IMR-90 (cell line): Measurements from ENCODE around the gene CUX1. TPM values are rescaled to one million over a fixed set of nuclear protein-coding genes. Genes with fewer than 3 reads are reported as not detected.

Source experiments
- ATAC-seq: fragments of 200-7000 bp; cut with Tn5 transposase; 2 replicates; pipeline ENCODE4 v1.9.1; 2020; ENCODE audit warnings: low read depth, mild to moderate bottlenecking, moderate library complexity
- BruUV-seq: library from RNA; stranded (reverse); fragments of 400-500 nt; replicated peaks from 2 replicates; lab custom pipeline; 2021; lab: Mats Ljungman, UMichigan
- CTCF ChIA-PET: fragments of 300-600 bp; formaldehyde crosslinking; extraction: SDS; loops from one replicate; lab custom pipeline; 2021; ENCODE audit warnings: antibody characterized with exemption; lab: Yijun Ruan, JAX
- POLR2A ChIA-PET: fragments of 300-600 bp; sonication (Branson Sonifier 250); formaldehyde crosslinking; loops from one replicate; lab custom pipeline; 2022; ENCODE audit warnings: antibody characterized with exemption; ENCODE audit not compliant: unreplicated experiment; lab: Charles Lee
- DNase-seq: peaks from one replicate; pipeline ENCODE4 v3.0.0; 2013
- H2AFZ ChIP-seq: replicated peaks from 2 replicates; pipeline ENCODE3; 2013; ENCODE audit warnings: low read length, mild to moderate bottlenecking; ENCODE audit not compliant: poor library complexity
- H2AK5ac ChIP-seq: 2 replicates; pipeline ENCODE4 v1.6.1; 2013; ENCODE audit warnings: low read depth, low read length, inconsistent platforms
- H2AK9ac ChIP-seq: replicated peaks from 2 replicates; pipeline ENCODE3; 2013; ENCODE audit warnings: mild to moderate bottlenecking, low read depth, low read length, moderate library complexity; ENCODE audit not compliant: poor library complexity
- H2BK120ac ChIP-seq: 2 replicates; pipeline ENCODE4 v1.6.1; 2013; ENCODE audit warnings: low read depth, low read length, inconsistent platforms
- H2BK15ac ChIP-seq: 3 replicates; pipeline ENCODE4 v1.6.1; 2013; ENCODE audit warnings: low read depth, low read length, inconsistent platforms
- H2BK20ac ChIP-seq: 2 replicates; pipeline ENCODE4 v1.6.1; 2013; ENCODE audit warnings: low read depth, mild to moderate bottlenecking, inconsistent platforms, low read length, moderate library complexity
- H2BK5ac ChIP-seq: 2 replicates; pipeline ENCODE4 v1.6.1; 2013; ENCODE audit warnings: mild to moderate bottlenecking, low read depth, low read length, inconsistent platforms; ENCODE audit not compliant: poor library complexity, severe bottlenecking
- H3K14ac ChIP-seq: replicated peaks from 2 replicates; pipeline ENCODE4 v1.6.1; 2013; ENCODE audit warnings: low read depth, low read length, inconsistent platforms
- H3K18ac ChIP-seq: 2 replicates; pipeline ENCODE4 v1.6.1; 2013; ENCODE audit warnings: low read depth, low read length, control low read depth
- H3K23ac ChIP-seq: 2 replicates; pipeline ENCODE4 v1.6.1; 2013; ENCODE audit warnings: low read depth, low read length, inconsistent platforms
- H3K27ac ChIP-seq: 2 replicates; pipeline ENCODE4 v1.5.1; 2013; ENCODE audit warnings: mild to moderate bottlenecking, control low read depth, low read length; ENCODE audit not compliant: insufficient read depth
- H3K27me3 ChIP-seq: 2 replicates; pipeline ENCODE4 v1.6.1; 2013; ENCODE audit warnings: low read length; ENCODE audit not compliant: control insufficient read depth, insufficient read depth
- H3K36me3 ChIP-seq: 2 replicates; pipeline ENCODE4 v1.6.1; 2013; ENCODE audit warnings: low read length, mixed read lengths; ENCODE audit not compliant: control insufficient read depth, insufficient read depth
- H3K4ac ChIP-seq: 2 replicates; pipeline ENCODE4 v1.6.1; 2013; ENCODE audit warnings: low read depth, low read length, inconsistent platforms
- H3K4me1 ChIP-seq: 2 replicates; pipeline ENCODE4 v1.6.1; 2013; ENCODE audit warnings: low read length, mixed read lengths; ENCODE audit not compliant: control insufficient read depth, insufficient read depth
- H3K4me2 ChIP-seq: 2 replicates; pipeline ENCODE4 v1.6.1; 2013; ENCODE audit warnings: low read depth, mild to moderate bottlenecking, control low read depth, low read length, moderate library complexity
- H3K4me3 ChIP-seq: 2 replicates; pipeline ENCODE4 v1.5.1; 2013; ENCODE audit warnings: low read depth, mild to moderate bottlenecking, control low read depth, low read length, moderate library complexity; ENCODE audit not compliant: insufficient read depth
- H3K56ac ChIP-seq: 2 replicates; pipeline ENCODE4 v1.6.1; 2013; ENCODE audit warnings: low read length, inconsistent platforms; ENCODE audit not compliant: insufficient read depth; ENCODE audit errors: extremely low read depth
- H3K79me1 ChIP-seq, 2 experiments: 2 replicates each; pipeline ENCODE4 v1.6.1; 2013; ENCODE audit warnings: low read length in 2 of 2, inconsistent platforms in 1 of 2, low read depth in 1 of 2
- H3K9ac ChIP-seq: 2 replicates; pipeline ENCODE4 v1.6.1; 2013; ENCODE audit warnings: low read depth, low read length, control low read depth
- H3K9me1 ChIP-seq: 2 replicates; pipeline ENCODE4 v1.6.1; 2013; ENCODE audit warnings: low read length, inconsistent platforms; ENCODE audit not compliant: insufficient read depth
- H3K9me3 ChIP-seq: 2 replicates; pipeline ENCODE4 v1.6.1; 2013; ENCODE audit warnings: low read length; ENCODE audit not compliant: control insufficient read depth, insufficient read depth
- H4K20me1 ChIP-seq: 2 replicates; pipeline ENCODE4 v1.6.1; 2013; ENCODE audit warnings: low read length, inconsistent platforms; ENCODE audit not compliant: insufficient read depth
- H4K5ac ChIP-seq: 2 replicates; pipeline ENCODE4 v1.6.1; 2013; ENCODE audit warnings: mild to moderate bottlenecking, low read depth, low read length, control low read depth
- H4K8ac ChIP-seq, 2 experiments: 2 replicates each; pipeline ENCODE4 v1.6.1; 2013; ENCODE audit warnings: low read depth in 2 of 2, low read length in 2 of 2, control low read depth in 1 of 2, inconsistent platforms in 1 of 2
- H4K91ac ChIP-seq: 2 replicates; pipeline ENCODE4 v1.6.1; 2013; ENCODE audit warnings: low read depth, low read length, inconsistent platforms; ENCODE audit not compliant: insufficient read depth
- BHLHE40 ChIP-seq: fragments of 150-350 bp; IDR thresholded peaks from 2 replicates; pipeline ENCODE4 v1.6.1; 2016; ENCODE audit warnings: mild to moderate bottlenecking, low read depth, low read length
- CEBPB ChIP-seq: IDR thresholded peaks from 2 replicates; pipeline ENCODE4 v1.6.1; 2012; ENCODE audit warnings: low read depth, low read length, improper control_type of control experiment
- CHD1 ChIP-seq: IDR thresholded peaks from 2 replicates; pipeline ENCODE4 v1.6.1; 2012; ENCODE audit warnings: low read depth, low read length, improper control_type of control experiment
- ELK1 ChIP-seq: fragments of 150-350 bp; IDR thresholded peaks from 2 replicates; pipeline ENCODE4 v1.6.1; 2016; ENCODE audit warnings: low read depth, mild to moderate bottlenecking, low read length, moderate library complexity, borderline replicate concordance
- FOS ChIP-seq: fragments of 150-350 bp; IDR thresholded peaks from 2 replicates; pipeline ENCODE4 v1.6.1; 2016; ENCODE audit warnings: low read depth, low read length
- MAFK ChIP-seq: IDR thresholded peaks from 2 replicates; pipeline ENCODE4 v1.6.1; 2012; ENCODE audit warnings: low read depth, low read length, improper control_type of control experiment
- MAZ ChIP-seq: IDR thresholded peaks from 2 replicates; pipeline ENCODE4 v1.6.1; 2012; ENCODE audit warnings: low read depth, mild to moderate bottlenecking, low read length, improper control_type of control experiment, moderate library complexity, borderline replicate concordance
- MXI1 ChIP-seq: IDR thresholded peaks from 2 replicates; pipeline ENCODE4 v1.6.1; 2012; ENCODE audit warnings: low read depth, mild to moderate bottlenecking, low read length, moderate library complexity, borderline replicate concordance
- NFE2L2 ChIP-seq: fragments of 150-350 bp; IDR thresholded peaks from 2 replicates; pipeline ENCODE4 v1.6.1; 2016; ENCODE audit warnings: low read depth, mild to moderate bottlenecking, low read length
- POLR2A ChIP-seq: IDR thresholded peaks from 2 replicates; pipeline ENCODE4 v1.6.1; 2012; ENCODE audit warnings: mild to moderate bottlenecking, low read depth, low read length
- RAD21 ChIP-seq: IDR thresholded peaks from 2 replicates; pipeline ENCODE4 v1.6.1; 2012; ENCODE audit warnings: low read length, improper control_type of control experiment
- RCOR1 ChIP-seq: IDR thresholded peaks from 2 replicates; pipeline ENCODE4 v1.6.1; 2012; ENCODE audit warnings: mild to moderate bottlenecking, low read length, improper control_type of control experiment; ENCODE audit not compliant: insufficient replicate concordance
- RFX5 ChIP-seq: IDR thresholded peaks from 2 replicates; pipeline ENCODE4 v1.8.0; 2012; ENCODE audit warnings: low read depth, mild to moderate bottlenecking, low read length, moderate library complexity
- SMC3 ChIP-seq: fragments of 150-350 bp; IDR thresholded peaks from 2 replicates; pipeline ENCODE4 v1.6.1; 2016; ENCODE audit warnings: low read depth, mild to moderate bottlenecking, antibody characterized with exemption, low read length, moderate library complexity
- USF2 ChIP-seq: fragments of 150-350 bp; IDR thresholded peaks from 2 replicates; pipeline ENCODE4 v1.6.1; 2017; ENCODE audit warnings: mild to moderate bottlenecking, antibody characterized with exemption, low read length, low read depth
- WGBS, 2 experiments: methylation state at CpG; one replicate each; pipeline versions ENCODE4 v1.1.5 to v1.1.7; 2013; ENCODE audit warnings: missing lambda C conversion rate in 2 of 2; ENCODE audit not compliant: insufficient read length in 1 of 2; ENCODE audit errors: extremely low coverage in 2 of 2; 5-methylcytosine and 5-hydroxymethylcytosine counted together
- dilution Hi-C: fragments of 300-500 bp; cut with HindIII; formaldehyde crosslinking; loops from one replicate; pipeline ENCODE4 v1.14.3; 2018; ENCODE audit warnings: low sequenced_read_pairs; ENCODE audit not compliant: unreplicated experiment
- in situ Hi-C: fragments of 300-500 bp; cut with MboI; formaldehyde crosslinking; loops from 3 replicates; pipeline ENCODE4 v1.14.3; 2019; ENCODE audit warnings: low sequenced_read_pairs, inconsistent platforms, mixed read lengths
- intact Hi-C: fragments of 100-400 bp; cut with micrococcal nuclease; formaldehyde crosslinking; loops from 2 replicates; pipeline ENCODE4 v1.10.0; 2022
- polyA plus RNA-seq, 3 experiments: library from polyadenylated mRNA; depleted of rRNA; stranded (reverse); fragments of >200 nt; gene quantifications; 2 replicates each; pipeline ENCODE4 v1.2.3, GENCODE V29; 2012; ENCODE audit warnings: low replicate concordance in 1 of 3
- total RNA-seq: library from RNA; depleted of rRNA; stranded (reverse); fragments of >200 nt; gene quantifications from 2 replicates; pipeline ENCODE4 v1.2.3, GENCODE V29; 2012
- TF ChIP-seq, protein P1 (sequence below): conservative IDR thresholded peaks from 2 replicates; pipeline ENCODE4 v1.5.1; 2012; ENCODE audit warnings: mild to moderate bottlenecking, low read depth, low read length, improper control_type of control experiment

CUX1 gene
- total and polyA plus RNA-seq, 2 of the 4 experiments (the other 2 are of a cell fraction): 19.7 to 46.4 TPM

DNA sequence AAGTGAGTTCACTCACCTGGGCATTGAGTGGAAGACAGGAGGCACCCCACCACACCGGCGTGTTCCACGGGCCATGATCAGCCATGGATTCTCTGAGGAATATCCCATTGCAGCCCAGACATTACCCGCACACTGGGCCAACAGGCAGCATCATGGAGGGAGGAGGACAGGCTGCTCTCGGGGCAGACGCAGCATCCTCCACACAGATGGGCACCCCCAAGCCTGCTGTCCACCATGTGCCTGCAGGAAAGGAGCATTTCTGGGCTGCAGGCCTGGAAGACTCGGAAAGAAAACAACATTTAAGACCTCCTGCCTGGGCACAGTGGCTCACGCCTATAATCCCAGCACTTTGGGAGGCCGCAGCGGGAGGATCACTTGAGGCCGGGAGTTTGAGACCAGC lies 398.3 kb downstream of the CUX1 start:
- dilution Hi-C loops: no loop called here
- TF ChIP-seq MXI1 (no peak), MAFK (no peak), FOS (no peak), RCOR1 (no peak), CHD1 (no peak), BHLHE40 (no peak), POLR2A (no peak), USF2 (no peak), CEBPB (no peak), MAZ (no peak), RFX5 (no peak), RAD21 (no peak), ELK1 (no peak), SMC3 (no peak), NFE2L2 (no peak)
- TF ChIP-seq, protein P1, sequence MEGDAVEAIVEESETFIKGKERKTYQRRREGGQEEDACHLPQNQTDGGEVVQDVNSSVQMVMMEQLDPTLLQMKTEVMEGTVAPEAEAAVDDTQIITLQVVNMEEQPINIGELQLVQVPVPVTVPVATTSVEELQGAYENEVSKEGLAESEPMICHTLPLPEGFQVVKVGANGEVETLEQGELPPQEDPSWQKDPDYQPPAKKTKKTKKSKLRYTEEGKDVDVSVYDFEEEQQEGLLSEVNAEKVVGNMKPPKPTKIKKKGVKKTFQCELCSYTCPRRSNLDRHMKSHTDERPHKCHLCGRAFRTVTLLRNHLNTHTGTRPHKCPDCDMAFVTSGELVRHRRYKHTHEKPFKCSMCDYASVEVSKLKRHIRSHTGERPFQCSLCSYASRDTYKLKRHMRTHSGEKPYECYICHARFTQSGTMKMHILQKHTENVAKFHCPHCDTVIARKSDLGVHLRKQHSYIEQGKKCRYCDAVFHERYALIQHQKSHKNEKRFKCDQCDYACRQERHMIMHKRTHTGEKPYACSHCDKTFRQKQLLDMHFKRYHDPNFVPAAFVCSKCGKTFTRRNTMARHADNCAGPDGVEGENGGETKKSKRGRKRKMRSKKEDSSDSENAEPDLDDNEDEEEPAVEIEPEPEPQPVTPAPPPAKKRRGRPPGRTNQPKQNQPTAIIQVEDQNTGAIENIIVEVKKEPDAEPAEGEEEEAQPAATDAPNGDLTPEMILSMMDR: no peak
- Histone ChIP-seq H3K4me2 (no peak overlapping the region), H3K18ac (no peak overlapping the region), H3K27ac (no peak overlapping the region), H3K56ac (no peak overlapping the region), H3K4me3 (no peak overlapping the region), H3K4ac (no peak overlapping the region), H4K20me1 (no peaks in the 10 kb centered on the region; the same call in 1 of the 2 replicates), H4K8ac (no peak overlapping the region), H3K23ac (no peak overlapping the region), H2AFZ (no peak overlapping the region), H2AK5ac (no peak overlapping the region), H2AK9ac (no peak overlapping the region), H3K9me3 (no peaks in the 10 kb centered on the region), H3K9me1 (peaks cover 9% of the 10 kb centered on the region), H3K27me3 (no peaks in the 10 kb centered on the region), H3K4me1 (peaks cover 3% of the 10 kb centered on the region; the same call in 1 of the 2 replicates), H3K36me3 (peaks cover 17% of the 10 kb centered on the region), H3K9ac (no peak overlapping the region), H3K14ac (no peak overlapping the region), H2BK20ac (no peak overlapping the region), H3K79me1 (peaks cover 0 to 10% of the 10 kb centered on the region in 2 experiments; a peak in 2 of 4 replicates), H4K91ac (no peak overlapping the region), H4K5ac (no peak overlapping the region), H2BK15ac (no peak overlapping the region), H2BK120ac (no peak overlapping the region), H2BK5ac (no peak overlapping the region)
- no TSS peak for BruUV-seq
- intact Hi-C loops: no loop called here
- CTCF ChIA-PET: no interaction called here
- 72% methylated on average over 4 of the region's 11 CpGs; no CpG with 5 or more reads in 1 of the 2 experiments for WGBS, 2 experiments
- POLR2A ChIA-PET: no interaction called here
- in situ Hi-C loops: no loop called here
- DNase-seq (no peak), ATAC-seq (no peak)
